ENCODE results near the gene TGIF1.

DNA sequence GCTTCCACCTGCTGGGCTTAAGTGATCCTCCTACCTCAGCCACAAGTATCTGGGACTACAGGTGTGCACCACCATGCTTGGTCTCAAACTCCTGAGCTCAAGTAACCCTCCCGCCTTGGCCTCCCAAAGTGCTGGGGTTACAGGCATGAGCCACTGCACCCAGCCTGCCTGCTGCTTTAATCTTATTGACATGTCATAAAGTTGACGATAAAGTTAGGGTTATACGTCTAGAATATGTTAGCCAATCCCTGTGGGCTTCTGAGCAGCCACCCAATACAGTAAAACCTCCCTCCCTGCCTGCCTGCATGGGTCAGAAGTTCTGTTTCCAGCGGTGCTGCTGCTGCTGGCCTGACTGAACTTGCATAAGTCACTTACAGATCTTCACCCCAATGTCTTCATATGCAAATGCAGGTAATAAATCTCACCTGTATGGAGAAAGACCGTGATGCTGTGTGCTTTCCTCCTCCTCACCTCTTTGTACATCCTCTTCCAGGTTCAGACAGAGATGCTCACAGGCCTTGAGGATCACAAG lies 30.1 kb downstream of the TGIF1 start:
- TF ChIP-seq, protein P1, sequence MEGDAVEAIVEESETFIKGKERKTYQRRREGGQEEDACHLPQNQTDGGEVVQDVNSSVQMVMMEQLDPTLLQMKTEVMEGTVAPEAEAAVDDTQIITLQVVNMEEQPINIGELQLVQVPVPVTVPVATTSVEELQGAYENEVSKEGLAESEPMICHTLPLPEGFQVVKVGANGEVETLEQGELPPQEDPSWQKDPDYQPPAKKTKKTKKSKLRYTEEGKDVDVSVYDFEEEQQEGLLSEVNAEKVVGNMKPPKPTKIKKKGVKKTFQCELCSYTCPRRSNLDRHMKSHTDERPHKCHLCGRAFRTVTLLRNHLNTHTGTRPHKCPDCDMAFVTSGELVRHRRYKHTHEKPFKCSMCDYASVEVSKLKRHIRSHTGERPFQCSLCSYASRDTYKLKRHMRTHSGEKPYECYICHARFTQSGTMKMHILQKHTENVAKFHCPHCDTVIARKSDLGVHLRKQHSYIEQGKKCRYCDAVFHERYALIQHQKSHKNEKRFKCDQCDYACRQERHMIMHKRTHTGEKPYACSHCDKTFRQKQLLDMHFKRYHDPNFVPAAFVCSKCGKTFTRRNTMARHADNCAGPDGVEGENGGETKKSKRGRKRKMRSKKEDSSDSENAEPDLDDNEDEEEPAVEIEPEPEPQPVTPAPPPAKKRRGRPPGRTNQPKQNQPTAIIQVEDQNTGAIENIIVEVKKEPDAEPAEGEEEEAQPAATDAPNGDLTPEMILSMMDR (IDR thresholded peaks at IDR 0.05; ENCODE audit: poor library complexity, severe bottlenecking) = no peak
- no peak for TF ChIP-seq EP300 (conservative IDR thresholded peaks at IDR 0.05; ENCODE audit: poor library complexity, severe bottlenecking)
- TF ChIP-seq POLR2AphosphoS5 (IDR thresholded peaks at IDR 0.05) = no peak
- no peak for TF ChIP-seq MXI1 (conservative IDR thresholded peaks at IDR 0.05; ENCODE audit: poor library complexity, severe bottlenecking)
- TF ChIP-seq RAD21 (conservative IDR thresholded peaks at IDR 0.05) = no peak
- no peak for TF ChIP-seq EZH2 (IDR thresholded peaks at IDR 0.05; ENCODE audit: borderline replicate concordance, insufficient read depth, low read length, poor library complexity, severe bottlenecking)

All from neural cell (in vitro differentiated cells).